PC-3 (cell line): Measurements from ENCODE around the gene ST6GALNAC3. TPM values are rescaled to one million over a fixed set of nuclear protein-coding genes. Genes with fewer than 3 reads are reported as not detected.
"Not testable (repeated sequence)": the region's sequence is repeated elsewhere in the genome, so short reads cannot be mapped to it uniquely, and the experiment has no call there.

Source experiments
- ATAC-seq: fragments of 200-7000 bp; cut with Tn5 transposase; 2 replicates; pipeline ENCODE4 v1.9.1; 2020; ENCODE audit warnings: mild to moderate bottlenecking, moderate library complexity
- BruUV-seq: library from RNA; stranded (reverse); fragments of 400-500 nt; replicated peaks from 2 replicates; lab custom pipeline; 2021; lab: Mats Ljungman, UMichigan
- CTCF ChIA-PET: fragments of 300-600 bp; sonication (Branson Sonifier 250); formaldehyde crosslinking; loops from one replicate; lab custom pipeline; 2022; ENCODE audit warnings: antibody characterized with exemption; lab: Charles Lee
- POLR2A ChIA-PET: fragments of 300-600 bp; sonication (Branson Sonifier 250); formaldehyde crosslinking; loops from one replicate; lab custom pipeline; 2022; ENCODE audit warnings: antibody characterized with exemption; ENCODE audit not compliant: unreplicated experiment; lab: Charles Lee
- DNase-seq: peaks from one replicate; pipeline ENCODE4 v3.0.0-alpha.2; 2015
- H2AFZ ChIP-seq: fragments of 300-600 bp; sonication (generic); 2 replicates; pipeline ENCODE4 v1.6.0; 2016; ENCODE audit warnings: antibody characterized with exemption, low read length
- H3F3A ChIP-seq: fragments of 300-600 bp; sonication (generic); one replicate; pipeline ENCODE4 v1.6.0; 2017; ENCODE audit warnings: antibody characterized with exemption, low read length, control low read depth, mild to moderate bottlenecking; ENCODE audit not compliant: unreplicated experiment
- H3K27ac ChIP-seq: fragments of 300-600 bp; sonication (generic); 2 replicates; pipeline ENCODE4 v1.5.1; 2016; ENCODE audit warnings: mild to moderate bottlenecking, low read length
- H3K27me3 ChIP-seq: fragments of 300-600 bp; sonication (generic); 2 replicates; pipeline ENCODE4 v1.6.1; 2016; ENCODE audit warnings: low read length, mixed read lengths
- H3K36me3 ChIP-seq: fragments of 300-600 bp; sonication (generic); 2 replicates; pipeline ENCODE4 v1.6.1; 2016; ENCODE audit warnings: low read depth, mixed run types, low read length, mixed read lengths
- H3K4me1 ChIP-seq: fragments of 300-600 bp; sonication (generic); 2 replicates; pipeline ENCODE4 v1.5.1; 2016; ENCODE audit warnings: low read length; ENCODE audit not compliant: insufficient read depth
- H3K4me2 ChIP-seq: fragments of 300-600 bp; sonication (generic); 2 replicates; pipeline ENCODE4 v1.6.0; 2016; ENCODE audit warnings: low read length
- H3K4me3 ChIP-seq: fragments of 300-600 bp; sonication (generic); 2 replicates; pipeline ENCODE4 v1.5.1; 2016; ENCODE audit warnings: mild to moderate bottlenecking, low read length, mixed read lengths
- H3K79me2 ChIP-seq: fragments of 300-600 bp; sonication (generic); 2 replicates; pipeline ENCODE4 v1.6.1; 2017; ENCODE audit warnings: low read length, mixed read lengths
- H3K9ac ChIP-seq: fragments of 300-600 bp; sonication (generic); 2 replicates; pipeline ENCODE4 v1.6.0; 2016; ENCODE audit warnings: mild to moderate bottlenecking, low read length
- H3K9me2 ChIP-seq: fragments of 300-600 bp; sonication (generic); replicated peaks from 2 replicates; pipeline ENCODE4 v1.6.1; 2016; ENCODE audit warnings: mixed run types, low read length, mixed read lengths
- H3K9me3 ChIP-seq: fragments of 300-600 bp; sonication (generic); 2 replicates; pipeline ENCODE4 v1.6.1; 2016; ENCODE audit warnings: low read length, mixed read lengths
- H4K20me1 ChIP-seq: fragments of 300-600 bp; sonication (generic); 2 replicates; pipeline ENCODE4 v1.6.1; 2016; ENCODE audit warnings: low read length, mixed read lengths
- CTCF ChIP-seq: fragments of 300-600 bp; sonication (generic); conservative IDR thresholded peaks from 2 replicates; pipeline ENCODE4 v1.5.1; 2017; ENCODE audit warnings: antibody characterized with exemption, low read depth, mild to moderate bottlenecking, low read length
- EZH2 ChIP-seq: fragments of 300-600 bp; sonication (generic); IDR thresholded peaks from one replicate; pipeline ENCODE4 v1.6.1; 2017; ENCODE audit warnings: antibody characterized with exemption, mild to moderate bottlenecking, low read length; ENCODE audit not compliant: unreplicated experiment
- EZH2phosphoT487 ChIP-seq: fragments of 300-600 bp; sonication (generic); IDR thresholded peaks from 2 replicates; pipeline ENCODE4 v1.6.1; 2018; ENCODE audit warnings: mild to moderate bottlenecking, antibody characterized with exemption, low read length, borderline replicate concordance
- intact Hi-C: fragments of 100-400 bp; cut with micrococcal nuclease; formaldehyde crosslinking; loops from 2 replicates; pipeline ENCODE4 v1.9.0; 2023
- total RNA-seq: library from RNA; depleted of rRNA; stranded (reverse); fragments of >200 nt; gene quantifications from 2 replicates; pipeline ENCODE4 v1.2.3, GENCODE V29; 2014

ST6GALNAC3 gene
- total RNA-seq, 1 experiment from 2014 or later, result not detected

GRCh38 chr1:76238094-76238628 lies 163.6 kb downstream of the ST6GALNAC3 start:
- ChIA-PET CTCF (no interaction called here), POLR2A (no interaction called here)
- Histone ChIP-seq H3K4me1 (no peaks in the 10 kb centered on the region), H3K9me3 (no peaks in the 10 kb centered on the region), H3K36me3 (no peaks in the 10 kb centered on the region), H4K20me1 (no peaks in the 10 kb centered on the region), H3F3A (no peaks in the 10 kb centered on the region), H3K4me2 (no peak overlapping the region), H3K9ac (no peak overlapping the region), H3K9me2 (no peaks in the 10 kb centered on the region), H3K27ac (no peak overlapping the region), H2AFZ (no peak overlapping the region), H3K79me2 (no peaks in the 10 kb centered on the region), H3K4me3 (no peak overlapping the region), H3K27me3 (peaks cover 43% of the 10 kb centered on the region)
- TF ChIP-seq EZH2 (no peak), CTCF (no peak), EZH2phosphoT487 (no peak)
- no TSS peak for BruUV-seq
- DNase-seq, result no peak
- no peak for ATAC-seq
- intact Hi-C loops, result no loop called here

- Histone ChIP-seq H3K79me2 (no peaks in the 10 kb centered on the region), H3K4me3 (no peak overlapping the region), H4K20me1 (no peaks in the 10 kb centered on the region), H3K4me1 (no peaks in the 10 kb centered on the region), H3K9me2 (no peaks in the 10 kb centered on the region), H3K27ac (no peak overlapping the region), H3K36me3 (no peaks in the 10 kb centered on the region), H2AFZ (no peak overlapping the region), H3K9ac (no peak overlapping the region), H3K4me2 (no peak overlapping the region), H3K27me3 (peaks cover 39% of the 10 kb centered on the region), H3K9me3 (no peaks in the 10 kb centered on the region), H3F3A (no peaks in the 10 kb centered on the region)
- BruUV-seq, result no TSS peak
- ChIA-PET CTCF (no interaction called here), POLR2A (no interaction called here)
- intact Hi-C loops, result no loop called here
- TF ChIP-seq CTCF, result no peak
- ATAC-seq, result no peak
- DNase-seq, result no peak
These were observed 164.9 kb downstream of the ST6GALNAC3 start for GRCh38 chr1:76239470-76239918.

- H3K9me3 ChIP-seq, result no peaks in the 10 kb centered on the region
- BruUV-seq, result no TSS peak
- H3K27ac ChIP-seq, result no peak overlapping the region
- no peak overlapping the region for H2AFZ ChIP-seq
- no peak for DNase-seq
- POLR2A ChIA-PET, result no interaction called here
- H3K4me1 ChIP-seq, result no peaks in the 10 kb centered on the region
- no peak overlapping the region for H3K4me3 ChIP-seq
- H3K36me3 ChIP-seq, result no peaks in the 10 kb centered on the region
- H3K27me3 ChIP-seq, result peaks cover 33% of the 10 kb centered on the region
- no peaks in the 10 kb centered on the region for H4K20me1 ChIP-seq
- no peak for TF ChIP-seq EZH2phosphoT487
- no peak for TF ChIP-seq EZH2
- no peak for TF ChIP-seq CTCF
- H3K4me2 ChIP-seq, result no peak overlapping the region
- no peaks in the 10 kb centered on the region for H3F3A ChIP-seq
- H3K9me2 ChIP-seq, result no peaks in the 10 kb centered on the region
- CTCF ChIA-PET, result no interaction called here
- no peaks in the 10 kb centered on the region for H3K79me2 ChIP-seq
- ATAC-seq, result no peak
- H3K9ac ChIP-seq, result no peak overlapping the region
- intact Hi-C loops, result no loop called here
These were observed 165.8 kb downstream of the ST6GALNAC3 start for GRCh38 chr1:76240316-76240715.

GRCh38 chr1:76242587-76242986 lies 168.0 kb downstream of the ST6GALNAC3 start:
- CTCF ChIA-PET, H3K4me3 ChIP-seq, H3F3A ChIP-seq, H3K79me2 ChIP-seq, H3K9me3 ChIP-seq, BruUV-seq, POLR2A ChIA-PET, H3K4me1 ChIP-seq, H3K4me2 ChIP-seq, H2AFZ ChIP-seq, H3K27ac ChIP-seq, intact Hi-C loops, H3K9ac ChIP-seq, H4K20me1 ChIP-seq, H3K36me3 ChIP-seq, DNase-seq, H3K9me2 ChIP-seq, ATAC-seq: not testable (repeated sequence)
- peaks cover 11% of the 10 kb centered on the region for H3K27me3 ChIP-seq
